Fibroblast of pulmonary artery (primary cell): ENCODE data around the gene DCAF17.
A peak's percentile ranks its signal among the peaks of the same experiment; 100 is the strongest.

ENCODE experiments used
- DNase-seq: peaks from one replicate; pipeline ENCODE4 v3.0.0-alpha.2; 2010; ENCODE audit warnings: low read depth
- H3K4me3 ChIP-seq: replicated peaks from 2 replicates; pipeline ENCODE4 v1.5.1; 2011; ENCODE audit warnings: low read depth, mild to moderate bottlenecking, control low read depth, low read length, moderate library complexity
- CTCF ChIP-seq: IDR thresholded peaks from 2 replicates; pipeline ENCODE4 v1.5.1; 2011; ENCODE audit warnings: mild to moderate bottlenecking, control low read depth, low read length, inconsistent platforms; ENCODE audit errors: missing control alignments

Gene DCAF17

DNA sequence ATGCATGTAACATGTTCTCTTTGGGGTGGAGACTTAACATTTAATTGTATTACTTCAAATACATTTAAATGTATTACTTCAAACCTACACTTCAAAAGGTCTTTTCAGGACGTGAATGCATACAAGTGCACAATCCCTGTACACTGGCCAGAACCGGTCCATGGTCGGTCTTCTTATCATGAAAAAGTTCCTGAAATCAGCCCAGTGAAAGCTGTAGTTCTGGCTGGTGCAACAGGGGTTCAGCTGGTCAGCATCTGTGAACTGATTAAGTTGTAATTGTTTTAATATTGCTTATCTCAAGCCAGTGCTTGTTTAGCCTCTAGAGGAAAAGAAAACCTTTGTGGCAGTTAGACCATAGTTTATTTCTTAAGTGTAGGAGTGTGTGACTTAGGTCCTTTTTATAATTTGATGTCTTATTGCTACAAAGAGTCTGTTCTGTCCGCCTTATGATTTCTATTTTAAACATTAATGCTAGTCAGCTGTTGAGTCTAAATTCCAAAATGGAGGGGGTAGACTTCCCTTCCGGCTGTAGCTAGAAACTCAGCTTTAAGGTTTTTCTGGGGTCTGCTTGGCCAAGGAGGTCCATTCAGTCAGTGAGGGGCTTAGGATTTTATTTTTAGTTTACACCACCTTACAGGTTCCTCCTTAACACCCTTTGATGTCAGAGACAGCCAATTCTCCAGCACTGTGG lies 87.5 kb downstream of the DCAF17 start:
- H3K4me3 ChIP-seq, result peak overlapping the region; percentile 93
- DNase-seq, result peak; percentile 13
- no peak for TF ChIP-seq CTCF

DNA sequence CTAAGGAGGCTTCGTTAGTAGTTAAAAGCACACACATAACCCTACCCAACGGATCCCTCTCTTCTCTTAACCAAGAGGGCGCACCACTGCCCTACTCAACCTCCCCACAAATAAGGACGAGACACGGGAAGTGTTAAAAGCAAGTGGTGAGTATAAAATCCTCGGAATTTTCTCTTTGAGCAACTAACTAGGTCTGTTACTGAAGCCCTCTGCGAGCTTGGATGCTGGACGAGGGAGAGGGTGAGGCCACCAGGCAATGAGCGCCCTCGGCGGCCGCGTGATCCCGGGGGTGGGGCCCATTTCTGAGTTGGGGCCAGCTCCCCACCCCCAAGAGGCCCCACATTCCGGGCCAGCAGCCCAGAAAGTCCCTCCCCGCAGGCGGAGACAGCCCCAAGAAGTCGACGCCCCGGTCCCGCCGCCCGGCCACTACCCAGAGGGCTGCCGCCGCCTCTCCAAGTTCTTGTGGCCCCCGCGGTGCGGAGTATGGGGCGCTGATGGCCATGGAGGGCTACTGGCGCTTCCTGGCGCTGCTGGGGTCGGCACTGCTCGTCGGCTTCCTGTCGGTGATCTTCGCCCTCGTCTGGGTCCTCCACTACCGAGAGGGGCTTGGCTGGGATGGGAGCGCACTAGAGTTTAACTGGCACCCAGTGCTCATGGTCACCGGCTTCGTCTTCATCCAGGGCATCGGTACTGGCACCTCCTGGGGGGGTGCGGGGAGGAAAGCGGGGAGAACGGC lies 88.2 kb downstream of the DCAF17 start, which contains the start of gene CYBRD1:
CYBRD1 (plus strand) TSS at position 423 of the 736 bp plus-strand sequence; CDS start at position 495, 72 bp downstream.
- peak within 1 kb of the TSS; percentile 93 for H3K4me3 ChIP-seq
- DNase-seq, result peak; percentile 91
- no peak for TF ChIP-seq CTCF

GRCh38 chr2:171522788-171523087 lies 88.7 kb downstream of the DCAF17 start:
- peak overlapping the region; percentile 93 for H3K4me3 ChIP-seq
- DNase-seq, result peak; percentile 32
- TF ChIP-seq CTCF, result no peak

GRCh38 chr2:171523088-171524017 lies 89.3 kb downstream of the DCAF17 start:
- no peak for TF ChIP-seq CTCF
- H3K4me3 ChIP-seq, result peak overlapping the region; percentile 93
- DNase-seq, result peak; percentile 81

- no peak for TF ChIP-seq CTCF
- DNase-seq, result peak; percentile 54
- peak overlapping the region; percentile 93 for H3K4me3 ChIP-seq
Observed at GRCh38 chr2:171524018-171524401, 90.0 kb downstream of the DCAF17 start.

DNA sequence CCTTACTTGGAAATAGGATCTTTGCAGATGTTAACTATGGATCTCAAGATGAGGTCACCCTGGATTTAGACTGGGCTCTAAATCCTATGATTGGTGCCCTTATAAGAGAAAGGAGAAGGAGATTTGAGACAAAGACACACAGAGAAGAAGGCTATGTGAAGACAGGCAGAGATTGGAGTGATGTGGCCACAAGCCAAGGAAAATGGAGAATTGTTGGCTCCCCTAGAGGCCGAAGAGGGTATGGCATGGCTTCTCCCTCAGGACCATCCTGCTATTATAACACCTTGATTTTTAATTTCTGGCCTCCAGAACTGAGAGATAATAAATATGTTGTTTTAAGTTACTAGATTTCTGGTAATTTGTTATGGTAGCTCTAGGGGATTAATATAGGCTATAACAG lies 95.9 kb downstream of the DCAF17 start:
- peak; percentile 63 for TF ChIP-seq CTCF
- no peak overlapping the region for H3K4me3 ChIP-seq
- DNase-seq, result peak; percentile 29
